ENCODE results near the gene PRKCD.

PRKCD gene

GRCh38 chr3:53222183-53222901 is 61.3 kb downstream of the PRKCD start:
- TF ChIP-seq TSHZ2 (CRISPR knock-in tag; IDR thresholded peaks at IDR 0.05) (no peak), OSR1 (CRISPR knock-in tag; IDR thresholded peaks at IDR 0.05) (no peak), ISL1 (CRISPR knock-in tag; IDR thresholded peaks at IDR 0.05) (no peak), CSDC2 (CRISPR knock-in tag; IDR thresholded peaks at IDR 0.05) (no peak), ZFP30 (CRISPR knock-in tag; IDR thresholded peaks at IDR 0.05) (no peak), PPARA (CRISPR knock-in tag; IDR thresholded peaks at IDR 0.05; ENCODE audit: borderline replicate concordance) (no peak)
- no peak for ATAC-seq

- no peak for ATAC-seq
- TF ChIP-seq ZNF8 (CRISPR knock-in tag; IDR thresholded peaks at IDR 0.05) = no peak
- no peak for TF ChIP-seq ESRRG (CRISPR knock-in tag; IDR thresholded peaks at IDR 0.05)
- no peak for TF ChIP-seq ARNTL (CRISPR knock-in tag; IDR thresholded peaks at IDR 0.05; ENCODE audit: borderline replicate concordance, low read depth)
- no peak for TF ChIP-seq ZFP3 (CRISPR knock-in tag; IDR thresholded peaks at IDR 0.05)
- TF ChIP-seq ZFP30 (CRISPR knock-in tag; IDR thresholded peaks at IDR 0.05) = no peak
- no peak for TF ChIP-seq CSRNP3 (CRISPR knock-in tag; IDR thresholded peaks at IDR 0.05)
- no peak for TF ChIP-seq POU6F1 (CRISPR knock-in tag; IDR thresholded peaks at IDR 0.05; ENCODE audit: borderline replicate concordance, low read depth)
These were observed 62.0 kb downstream of the PRKCD start for GRCh38 chr3:53223025-53223424.

GRCh38 chr3:53223541-53223966 is 62.5 kb downstream of the PRKCD start:
- no peak for TF ChIP-seq TCF4 (CRISPR knock-in tag; IDR thresholded peaks at IDR 0.05; ENCODE audit: borderline replicate concordance)
- ATAC-seq = no peak

GRCh38 chr3:53224026-53224425 is 63.0 kb downstream of the PRKCD start:
- no peak for ATAC-seq
- TF ChIP-seq GLIS3 (CRISPR knock-in tag; IDR thresholded peaks at IDR 0.05) = no peak

GRCh38 chr3:53224536-53224935 is 63.5 kb downstream of the PRKCD start:
- no peak for TF ChIP-seq GLIS3 (CRISPR knock-in tag; IDR thresholded peaks at IDR 0.05)
- TF ChIP-seq CREB5 (CRISPR knock-in tag; IDR thresholded peaks at IDR 0.05; ENCODE audit: low read depth) = no peak
- no peak for TF ChIP-seq RARB (CRISPR knock-in tag; IDR thresholded peaks at IDR 0.05)
- TF ChIP-seq CSRNP3 (CRISPR knock-in tag; IDR thresholded peaks at IDR 0.05) = no peak
- no peak for TF ChIP-seq CSDC2 (CRISPR knock-in tag; IDR thresholded peaks at IDR 0.05)
- TF ChIP-seq SNAI2 (CRISPR knock-in tag; IDR thresholded peaks at IDR 0.05) = no peak
- no peak for TF ChIP-seq TCF4 (CRISPR knock-in tag; IDR thresholded peaks at IDR 0.05; ENCODE audit: borderline replicate concordance)
- TF ChIP-seq ZNF70 (CRISPR knock-in tag; IDR thresholded peaks at IDR 0.05) = no peak
- no peak for TF ChIP-seq TSHZ2 (CRISPR knock-in tag; IDR thresholded peaks at IDR 0.05)
- no peak for TF ChIP-seq ZNF565 (CRISPR knock-in tag; conservative IDR thresholded peaks at IDR 0.05; ENCODE audit: low read depth)
- TF ChIP-seq POU6F1 (CRISPR knock-in tag; IDR thresholded peaks at IDR 0.05; ENCODE audit: borderline replicate concordance, low read depth) = no peak
- no peak for TF ChIP-seq ARNTL (CRISPR knock-in tag; IDR thresholded peaks at IDR 0.05; ENCODE audit: borderline replicate concordance, low read depth)
- TF ChIP-seq OSR1 (CRISPR knock-in tag; IDR thresholded peaks at IDR 0.05) = no peak
- ATAC-seq = no peak

All from SK-N-SH treated with all-trans-retinoic acid at 6 μM for 48 hours (cell line).